ENCODE results near the gene VPS37D. TPM values are rescaled to one million over a fixed set of nuclear protein-coding genes. Genes with fewer than 3 reads are reported as not detected.

The VPS37D gene
- total RNA-seq, 2 donors from 2014 or later, result 0.62 to 2.0 TPM

DNA sequence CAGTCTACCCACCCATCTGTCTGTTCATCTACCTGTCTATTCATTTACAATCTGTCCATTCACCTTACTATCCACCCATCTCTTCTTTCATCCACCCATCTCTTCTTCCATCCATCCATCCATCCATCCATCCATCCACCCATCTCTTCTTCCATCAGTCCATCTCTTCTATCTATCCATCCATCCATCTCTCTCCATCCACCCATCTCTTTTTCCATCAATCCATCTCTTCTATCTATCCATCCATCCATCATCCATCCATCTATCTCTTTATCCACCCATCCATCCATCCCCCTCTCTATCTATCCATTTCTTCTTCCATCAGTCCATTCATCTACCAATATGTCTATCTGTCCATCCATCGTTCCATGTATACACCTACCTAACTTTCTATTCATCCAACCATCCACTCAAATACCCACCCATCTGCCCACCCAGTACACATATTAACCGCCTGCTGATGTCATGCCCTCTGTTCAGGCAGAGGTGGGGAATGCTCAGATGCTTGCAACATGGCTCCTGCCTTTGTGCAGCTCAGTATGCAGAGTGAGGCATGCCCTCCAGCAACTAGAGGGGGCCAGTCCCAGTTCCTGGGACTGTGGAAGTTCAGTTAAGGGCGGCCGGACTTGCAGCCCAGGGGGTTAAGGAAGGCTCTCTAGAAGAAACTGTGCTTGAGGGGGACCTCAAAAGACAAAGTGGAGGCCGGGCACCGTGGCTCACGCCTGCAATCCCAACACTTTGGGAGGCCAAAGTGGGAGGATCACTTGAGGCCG is 32.0 kb upstream of the VPS37D start:
- intact Hi-C loops (cut with DNase I), result no loop called here
- H3K36me3 ChIP-seq, result no peaks in the 10 kb centered on the region
- peaks cover 4% of the 10 kb centered on the region for H3K27me3 ChIP-seq
- no peak overlapping the region for H3K9ac ChIP-seq (ENCODE audit: low read depth in 2 of 2, low read length in 2 of 2)
- no peaks in the 10 kb centered on the region for H3K4me1 ChIP-seq
- no peaks in the 10 kb centered on the region for H3K9me3 ChIP-seq
- H3K27ac ChIP-seq, result no peak overlapping the region
- H3K4me3 ChIP-seq, result no peak overlapping the region
- no peak for DNase-seq
- TF ChIP-seq, protein P1, sequence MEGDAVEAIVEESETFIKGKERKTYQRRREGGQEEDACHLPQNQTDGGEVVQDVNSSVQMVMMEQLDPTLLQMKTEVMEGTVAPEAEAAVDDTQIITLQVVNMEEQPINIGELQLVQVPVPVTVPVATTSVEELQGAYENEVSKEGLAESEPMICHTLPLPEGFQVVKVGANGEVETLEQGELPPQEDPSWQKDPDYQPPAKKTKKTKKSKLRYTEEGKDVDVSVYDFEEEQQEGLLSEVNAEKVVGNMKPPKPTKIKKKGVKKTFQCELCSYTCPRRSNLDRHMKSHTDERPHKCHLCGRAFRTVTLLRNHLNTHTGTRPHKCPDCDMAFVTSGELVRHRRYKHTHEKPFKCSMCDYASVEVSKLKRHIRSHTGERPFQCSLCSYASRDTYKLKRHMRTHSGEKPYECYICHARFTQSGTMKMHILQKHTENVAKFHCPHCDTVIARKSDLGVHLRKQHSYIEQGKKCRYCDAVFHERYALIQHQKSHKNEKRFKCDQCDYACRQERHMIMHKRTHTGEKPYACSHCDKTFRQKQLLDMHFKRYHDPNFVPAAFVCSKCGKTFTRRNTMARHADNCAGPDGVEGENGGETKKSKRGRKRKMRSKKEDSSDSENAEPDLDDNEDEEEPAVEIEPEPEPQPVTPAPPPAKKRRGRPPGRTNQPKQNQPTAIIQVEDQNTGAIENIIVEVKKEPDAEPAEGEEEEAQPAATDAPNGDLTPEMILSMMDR (IDR thresholded peaks at IDR 0.05), result no peak

DNA sequence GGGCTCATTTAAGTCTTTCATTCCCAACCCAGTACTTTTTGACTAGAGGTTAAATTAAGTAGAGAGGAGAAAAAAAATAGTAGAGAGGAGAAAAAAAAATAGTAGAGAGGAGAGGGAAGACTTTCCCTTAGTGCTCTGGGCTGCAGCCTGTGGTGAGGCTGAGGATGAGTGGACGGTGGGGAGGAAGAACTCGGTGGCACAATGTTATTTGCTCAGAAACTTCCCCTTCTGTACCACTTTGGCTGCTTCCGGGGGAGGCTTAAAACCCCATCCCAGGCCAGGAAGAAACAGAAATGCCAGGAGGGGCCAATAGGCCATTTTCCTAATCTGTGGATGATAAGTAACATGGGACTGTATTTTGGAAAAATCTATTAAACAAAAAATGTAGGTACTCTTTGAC is 28.7 kb upstream of the VPS37D start:
- Histone ChIP-seq H3K4me1 (no peaks in the 10 kb centered on the region), H3K9me3 (no peaks in the 10 kb centered on the region), H3K36me3 (no peaks in the 10 kb centered on the region), H3K27ac (no peak overlapping the region), H3K4me3 (no peak overlapping the region), H3K27me3 (no peaks in the 10 kb centered on the region), H3K9ac (ENCODE audit: low read depth in 2 of 2, low read length in 2 of 2) (no peak overlapping the region)
- intact Hi-C loops (cut with DNase I), result no loop called here
- no peak for DNase-seq
- TF ChIP-seq, protein P1 (IDR thresholded peaks at IDR 0.05), result no peak

DNA sequence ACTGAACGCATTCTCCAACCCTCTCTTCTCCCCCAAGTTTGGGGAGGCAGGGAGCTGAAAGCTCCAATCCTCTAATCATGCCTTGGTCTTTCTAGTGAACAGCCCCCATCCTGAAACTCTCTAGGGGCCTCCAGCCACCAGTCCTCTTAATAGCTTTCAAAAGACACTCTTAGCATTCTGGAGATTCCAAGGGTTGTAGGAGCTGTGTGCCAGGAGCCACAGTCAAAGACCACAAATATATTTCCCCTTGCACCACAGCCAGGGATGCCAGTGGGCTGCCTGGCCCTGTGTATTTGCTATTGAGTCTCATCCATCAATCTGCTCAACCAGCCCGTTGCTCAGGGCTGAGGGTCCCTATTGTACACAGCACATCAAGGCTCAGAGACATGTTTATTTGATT is 24.8 kb upstream of the VPS37D start:
- TF ChIP-seq, protein P1 (IDR thresholded peaks at IDR 0.05), result no peak
- intact Hi-C loops (cut with DNase I), result no loop called here
- Histone ChIP-seq H3K27ac (no peak overlapping the region), H3K36me3 (no peaks in the 10 kb centered on the region), H3K27me3 (peaks cover under 1% of the 10 kb centered on the region), H3K9ac (ENCODE audit: low read depth in 2 of 2, low read length in 2 of 2) (no peak overlapping the region), H3K9me3 (no peaks in the 10 kb centered on the region), H3K4me1 (no peaks in the 10 kb centered on the region), H3K4me3 (no peak overlapping the region)
- DNase-seq, result no peak

DNA sequence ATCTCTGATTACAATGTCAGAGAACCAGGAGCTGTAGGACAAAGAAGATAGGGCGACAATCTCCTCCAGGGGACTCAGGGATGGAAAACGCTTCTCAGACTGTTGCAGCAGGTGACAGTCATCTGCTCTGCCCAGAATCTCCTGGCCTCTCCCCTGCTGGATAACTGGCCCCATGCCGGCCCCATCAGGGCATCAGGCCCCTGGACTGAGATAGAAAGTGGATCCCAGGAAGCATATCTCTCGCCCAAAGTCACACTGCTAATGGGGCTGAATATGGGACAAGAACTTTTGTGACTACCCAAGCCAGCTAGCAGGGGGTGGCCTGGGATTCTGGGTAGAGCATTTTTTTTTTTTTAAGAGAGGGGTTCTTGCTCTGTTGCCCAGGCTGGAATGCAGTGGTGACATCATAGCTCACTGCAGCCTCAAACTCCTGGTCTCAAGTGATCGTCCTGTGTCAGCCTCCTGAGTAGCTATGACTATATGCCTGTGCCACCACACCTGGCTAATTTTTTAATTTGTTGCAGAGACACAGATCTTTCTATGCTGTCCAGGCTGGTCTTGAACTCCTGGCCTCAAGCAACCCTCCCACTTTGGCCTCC is 22.8 kb upstream of the VPS37D start:
- Histone ChIP-seq H3K4me1 (no peaks in the 10 kb centered on the region), H3K9ac (ENCODE audit: low read depth in 2 of 2, low read length in 2 of 2) (no peak overlapping the region), H3K9me3 (no peaks in the 10 kb centered on the region), H3K36me3 (no peaks in the 10 kb centered on the region), H3K27ac (no peak overlapping the region), H3K4me3 (no peak overlapping the region), H3K27me3 (peaks cover 3% of the 10 kb centered on the region)
- no peak for DNase-seq
- TF ChIP-seq, protein P1 (IDR thresholded peaks at IDR 0.05), result no peak
- intact Hi-C loops (cut with DNase I), result no loop called here

DNA sequence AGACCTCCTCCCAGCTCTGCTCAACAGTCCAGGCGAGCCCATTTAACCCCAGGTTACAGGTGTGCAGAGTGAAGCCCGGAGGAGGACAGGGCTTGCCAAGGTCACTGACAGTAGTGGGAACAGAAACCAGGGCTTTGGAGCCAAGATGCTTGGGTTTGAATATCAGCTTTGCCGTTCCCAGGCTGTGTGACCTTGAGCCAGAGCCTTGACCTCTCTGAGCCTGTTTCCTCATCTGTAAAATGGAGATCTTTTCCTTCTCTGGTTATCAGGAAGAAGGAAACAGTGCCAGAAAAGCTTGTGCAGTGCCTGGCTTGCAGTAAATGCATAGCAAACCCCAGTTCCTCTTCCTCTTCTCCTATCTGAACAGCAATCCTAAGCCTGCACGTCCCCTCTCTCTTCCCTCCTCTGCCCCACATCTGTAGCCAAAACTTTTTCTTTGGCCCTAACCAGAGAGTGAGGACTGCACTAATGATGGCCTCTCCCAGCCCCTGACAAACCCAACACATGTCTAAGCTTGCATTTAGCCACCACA is 21.9 kb upstream of the VPS37D start:
- intact Hi-C loops (cut with DNase I), result no loop called here

More for the DNA sequence above, 21.9 kb upstream of the VPS37D start:
- Histone ChIP-seq H3K27ac (no peak overlapping the region), H3K27me3 (peaks cover 3% of the 10 kb centered on the region), H3K9ac (ENCODE audit: low read depth in 2 of 2, low read length in 2 of 2) (no peak overlapping the region), H3K4me1 (no peaks in the 10 kb centered on the region), H3K9me3 (no peaks in the 10 kb centered on the region), H3K36me3 (no peaks in the 10 kb centered on the region), H3K4me3 (no peak overlapping the region)
- no peak for DNase-seq
- TF ChIP-seq, protein P1 (IDR thresholded peaks at IDR 0.05), result no peak

Measured in colonic mucosa (tissue), 4 donors.